ENCODE measurements around the gene CLDN6. TPM values are rescaled to one million over a fixed set of nuclear protein-coding genes. Genes with fewer than 3 reads are reported as not detected.

CLDN6 gene
- total and polyA plus RNA-seq, 2 of the 13 experiments (the other 11 are each of a cell fraction or from before 2014, with no cell fraction given), result 5.9 to 7.6 TPM

DNA sequence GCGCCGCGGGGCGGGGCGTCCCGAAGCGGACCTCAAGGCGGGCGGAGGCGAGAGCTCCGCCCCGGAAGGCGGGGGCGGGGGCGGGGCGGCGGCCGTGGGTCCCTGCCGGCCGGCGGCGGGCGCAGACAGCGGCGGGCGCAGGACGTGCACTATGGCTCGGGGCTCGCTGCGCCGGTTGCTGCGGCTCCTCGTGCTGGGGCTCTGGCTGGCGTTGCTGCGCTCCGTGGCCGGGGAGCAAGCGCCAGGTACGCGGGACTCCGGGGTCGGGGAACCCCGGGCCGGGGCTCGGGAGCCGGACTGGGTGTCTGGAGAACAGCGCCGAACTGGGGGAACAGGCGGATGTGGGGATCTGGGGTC is 2.2 kb upstream of the CLDN6 start, which contains the start of gene TNFRSF12A:
TNFRSF12A (plus strand) TSS at position 122 of the 357 bp plus-strand sequence; CDS start at position 152, 30 bp downstream.
- FAIRE-seq (no peak), ATAC-seq (peak; percentile 23), DNase-seq (ENCODE audit: low spot score) (peak; percentile 66)
- Histone ChIP-seq H3K4me3 (replicated peaks in 1 of 3; ENCODE audit: insufficient read depth in 1 of 3, low read depth in 2 of 3, low read length in 3 of 3) (peak within 1 kb of the TSS; percentile 65 to 93 (median 76)), H3K9me3 (ENCODE audit: low read length) (no peaks in the 10 kb centered on the region), H3K36me3 (replicated peaks in 1 of 2; ENCODE audit: control insufficient read depth in 1 of 2, insufficient read depth in 2 of 2, low read length in 2 of 2) (peaks cover under 1% of the 10 kb centered on the region in 2 experiments; a peak in 4 of 5 replicates), H3K9ac (ENCODE audit: insufficient read depth, low read depth, low read length) (peak within 1 kb of the TSS; percentile 99), H3K79me2 (ENCODE audit: insufficient read depth, low read length) (peaks cover 5% of the 10 kb centered on the region), H4K20me1 (ENCODE audit: insufficient read depth, low read length) (peaks cover 26% of the 10 kb centered on the region; the same call in 1 of the 2 replicates), H3K27ac (ENCODE audit: extremely low read length, insufficient read depth, low read length) (peak within 1 kb of the TSS; percentile 93), H3K4me2 (ENCODE audit: low read depth, low read length) (peak within 1 kb of the TSS; percentile 85), H2AFZ (ENCODE audit: low read length) (no peak within 1 kb of the TSS), H3K27me3 (ENCODE audit: control insufficient read depth in 1 of 2, insufficient read depth in 2 of 2, low read length in 2 of 2) (no peaks in the 10 kb centered on the region; a peak in 2 of 5 replicates), H3K4me1 (ENCODE audit: insufficient read depth, low read length) (peaks cover 70% of the 10 kb centered on the region)
- ChIA-PET POLR2A (interaction anchor here (0.9 to 18.8 kb wide), 19 partner anchors 8 to 865 kb away, joined by 3 to 750 read pairs (median 6); partner anchors contain the start of genes CLDN9, IL32, PAQR4 and PKMYT1), CTCF (ENCODE audit: low intra/inter-chr PET ratio, low total read pairs) (interaction anchor here (0.8 to 0.9 kb wide), 2 partner anchors 14 to 17 kb away, joined by 3 to 4 read pairs; no protein-coding TSS in a partner anchor)
- in situ Hi-C loops (cut with HindIII; ENCODE audit: extremely low pct_ligation_motif_present, low pct_unique_long_range_greater_than_20kb) (no loop called here), intact Hi-C loops (cut with micrococcal nuclease; ENCODE audit: unreplicated experiment) (no loop called here)
- no TSS peak for BruUV-seq (replicated peaks)
- 0% methylated on average over 5 of the region's 49 CpGs for WGBS (ENCODE audit: low lambda C conversion rate)
- TF ChIP-seq, protein P1, sequence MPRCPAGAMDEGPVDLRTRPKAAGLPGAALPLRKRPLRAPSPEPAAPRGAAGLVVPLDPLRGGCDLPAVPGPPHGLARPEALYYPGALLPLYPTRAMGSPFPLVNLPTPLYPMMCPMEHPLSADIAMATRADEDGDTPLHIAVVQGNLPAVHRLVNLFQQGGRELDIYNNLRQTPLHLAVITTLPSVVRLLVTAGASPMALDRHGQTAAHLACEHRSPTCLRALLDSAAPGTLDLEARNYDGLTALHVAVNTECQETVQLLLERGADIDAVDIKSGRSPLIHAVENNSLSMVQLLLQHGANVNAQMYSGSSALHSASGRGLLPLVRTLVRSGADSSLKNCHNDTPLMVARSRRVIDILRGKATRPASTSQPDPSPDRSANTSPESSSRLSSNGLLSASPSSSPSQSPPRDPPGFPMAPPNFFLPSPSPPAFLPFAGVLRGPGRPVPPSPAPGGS (CRISPR knock-in tag; IDR thresholded peaks at IDR 0.05), result 0 out of 2 replicates have a peak, but pooled peaks have one; percentile 62
- peak; percentile 25 for TF ChIP-seq IKZF4 (CRISPR knock-in tag; IDR thresholded peaks at IDR 0.05; ENCODE audit: borderline replicate concordance, low read depth, not compliant biosample characterization)
- TF ChIP-seq, protein P2, sequence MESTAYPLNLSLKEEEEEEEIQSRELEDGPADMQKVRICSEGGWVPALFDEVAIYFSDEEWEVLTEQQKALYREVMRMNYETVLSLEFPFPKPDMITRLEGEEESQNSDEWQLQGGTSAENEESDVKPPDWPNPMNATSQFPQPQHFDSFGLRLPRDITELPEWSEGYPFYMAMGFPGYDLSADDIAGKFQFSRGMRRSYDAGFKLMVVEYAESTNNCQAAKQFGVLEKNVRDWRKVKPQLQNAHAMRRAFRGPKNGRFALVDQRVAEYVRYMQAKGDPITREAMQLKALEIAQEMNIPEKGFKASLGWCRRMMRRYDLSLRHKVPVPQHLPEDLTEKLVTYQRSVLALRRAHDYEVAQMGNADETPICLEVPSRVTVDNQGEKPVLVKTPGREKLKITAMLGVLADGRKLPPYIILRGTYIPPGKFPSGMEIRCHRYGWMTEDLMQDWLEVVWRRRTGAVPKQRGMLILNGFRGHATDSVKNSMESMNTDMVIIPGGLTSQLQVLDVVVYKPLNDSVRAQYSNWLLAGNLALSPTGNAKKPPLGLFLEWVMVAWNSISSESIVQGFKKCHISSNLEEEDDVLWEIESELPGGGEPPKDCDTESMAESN (CRISPR knock-in tag; conservative IDR thresholded peaks at IDR 0.05), result no peak
- TF ChIP-seq, protein P3, sequence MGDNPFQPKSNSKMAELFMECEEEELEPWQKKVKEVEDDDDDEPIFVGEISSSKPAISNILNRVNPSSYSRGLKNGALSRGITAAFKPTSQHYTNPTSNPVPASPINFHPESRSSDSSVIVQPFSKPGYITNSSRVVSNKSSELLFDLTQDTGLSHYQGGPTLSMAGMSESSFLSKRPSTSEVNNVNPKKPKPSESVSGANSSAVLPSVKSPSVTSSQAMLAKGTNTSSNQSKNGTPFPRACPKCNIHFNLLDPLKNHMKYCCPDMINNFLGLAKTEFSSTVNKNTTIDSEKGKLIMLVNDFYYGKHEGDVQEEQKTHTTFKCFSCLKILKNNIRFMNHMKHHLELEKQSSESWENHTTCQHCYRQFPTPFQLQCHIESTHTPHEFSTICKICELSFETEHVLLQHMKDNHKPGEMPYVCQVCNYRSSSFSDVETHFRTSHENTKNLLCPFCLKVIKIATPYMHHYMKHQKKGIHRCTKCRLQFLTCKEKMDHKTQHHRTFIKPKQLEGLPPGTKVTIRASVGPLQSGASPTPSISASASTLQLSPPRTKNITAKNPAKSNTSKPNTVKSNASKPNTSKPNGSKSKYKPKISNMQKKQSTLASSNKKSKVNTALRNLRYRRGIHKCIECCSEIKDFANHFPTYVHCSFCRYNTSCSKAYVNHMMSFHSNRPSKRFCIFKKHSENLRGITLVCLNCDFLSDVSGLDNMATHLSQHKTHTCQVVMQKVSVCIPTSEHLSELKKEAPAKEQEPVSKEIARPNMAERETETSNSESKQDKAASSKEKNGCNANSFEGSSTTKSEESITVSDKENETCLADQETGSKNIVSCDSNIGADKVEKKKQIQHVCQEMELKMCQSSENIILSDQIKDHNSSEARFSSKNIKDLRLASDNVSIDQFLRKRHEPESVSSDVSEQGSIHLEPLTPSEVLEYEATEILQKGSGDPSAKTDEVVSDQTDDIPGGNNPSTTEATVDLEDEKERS (CRISPR knock-in tag; IDR thresholded peaks at IDR 0.05), result no peak
- no peak for TF ChIP-seq ZNF570 (CRISPR knock-in tag; IDR thresholded peaks at IDR 0.05; ENCODE audit: borderline replicate concordance)
- TF ChIP-seq SIN3A (IDR thresholded peaks at IDR 0.05; ENCODE audit: borderline replicate concordance, low read depth, low read length), result peak; percentile 48; the same call in 1 of the 2 replicates
- peak; percentile 67; the same call in 1 of the 2 replicates for TF ChIP-seq ZNF224 (CRISPR knock-in tag; IDR thresholded peaks at IDR 0.05)
- peak; percentile 89 for TF ChIP-seq AGO2 (optimal IDR thresholded peaks at IDR 0.05; ENCODE audit: low read depth, low read length)
- TF ChIP-seq ZNF883 (CRISPR knock-in tag; IDR thresholded peaks at IDR 0.05; ENCODE audit: not compliant biosample characterization), result peak; percentile 53
- no peak for TF ChIP-seq ZMYM3 (CRISPR knock-in tag; IDR thresholded peaks at IDR 0.05)
- TF ChIP-seq SMYD3 (CRISPR knock-in tag; IDR thresholded peaks at IDR 0.05), result no peak
- 0 out of 2 replicates have a peak, but pooled peaks have one; percentile 2 for TF ChIP-seq SAP130 (CRISPR knock-in tag; IDR thresholded peaks at IDR 0.05; ENCODE audit: low read depth)
- TF ChIP-seq, protein P4, sequence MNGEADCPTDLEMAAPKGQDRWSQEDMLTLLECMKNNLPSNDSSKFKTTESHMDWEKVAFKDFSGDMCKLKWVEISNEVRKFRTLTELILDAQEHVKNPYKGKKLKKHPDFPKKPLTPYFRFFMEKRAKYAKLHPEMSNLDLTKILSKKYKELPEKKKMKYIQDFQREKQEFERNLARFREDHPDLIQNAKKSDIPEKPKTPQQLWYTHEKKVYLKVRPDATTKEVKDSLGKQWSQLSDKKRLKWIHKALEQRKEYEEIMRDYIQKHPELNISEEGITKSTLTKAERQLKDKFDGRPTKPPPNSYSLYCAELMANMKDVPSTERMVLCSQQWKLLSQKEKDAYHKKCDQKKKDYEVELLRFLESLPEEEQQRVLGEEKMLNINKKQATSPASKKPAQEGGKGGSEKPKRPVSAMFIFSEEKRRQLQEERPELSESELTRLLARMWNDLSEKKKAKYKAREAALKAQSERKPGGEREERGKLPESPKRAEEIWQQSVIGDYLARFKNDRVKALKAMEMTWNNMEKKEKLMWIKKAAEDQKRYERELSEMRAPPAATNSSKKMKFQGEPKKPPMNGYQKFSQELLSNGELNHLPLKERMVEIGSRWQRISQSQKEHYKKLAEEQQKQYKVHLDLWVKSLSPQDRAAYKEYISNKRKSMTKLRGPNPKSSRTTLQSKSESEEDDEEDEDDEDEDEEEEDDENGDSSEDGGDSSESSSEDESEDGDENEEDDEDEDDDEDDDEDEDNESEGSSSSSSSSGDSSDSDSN (CRISPR knock-in tag; IDR thresholded peaks at IDR 0.05), result peak; percentile 75; the same call in 1 of the 2 replicates
- TF ChIP-seq KDM2A (CRISPR knock-in tag; IDR thresholded peaks at IDR 0.05; ENCODE audit: borderline replicate concordance, low read depth), result peak; percentile 8; the same call in 1 of the 2 replicates
- no peak for TF ChIP-seq NR2F2 (IDR thresholded peaks at IDR 0.05; ENCODE audit: borderline replicate concordance, low read depth)
